K562 (cell line): ENCODE results near the gene DUXB. TPM values are rescaled to one million over a fixed set of nuclear protein-coding genes. Genes with fewer than 3 reads are reported as not detected.

Experiments used
- ARID3B ChIP-seq: fragments of 250-450 bp; sonication (Bioruptor Pico); IDR thresholded peaks from 2 replicates; pipeline ENCODE4 v1.4.0; 2020; ENCODE audit warnings: borderline replicate concordance
- ATF6 ChIP-seq: sonication (generic); formaldehyde crosslinking; IDR thresholded peaks from 2 replicates; pipeline ENCODE4 v1.4.0; 2020; ENCODE audit warnings: mild to moderate bottlenecking, missing genetic modification reagents
- DEAF1 ChIP-seq: fragments of 450-650 bp; formaldehyde crosslinking; IDR thresholded peaks from 2 replicates; pipeline ENCODE4 v1.4.0; 2020; ENCODE audit warnings: mild to moderate bottlenecking, moderate library complexity
- HDAC8 ChIP-seq: fragments of 450-650 bp; IDR thresholded peaks from 2 replicates; pipeline ENCODE4 v1.6.1; 2016; ENCODE audit warnings: mild to moderate bottlenecking, missing genetic modification characterization, moderate library complexity, missing compliant biosample characterization
- HMGXB4 ChIP-seq: sonication (generic); formaldehyde crosslinking; IDR thresholded peaks from 2 replicates; pipeline ENCODE4 v1.8.1; 2023; ENCODE audit warnings: mild to moderate bottlenecking, missing genetic modification reagents
- HSF4 ChIP-seq: fragments of 250-450 bp; sonication (Bioruptor Pico); IDR thresholded peaks from 2 replicates; pipeline ENCODE4 v2.1.2; 2022; ENCODE audit warnings: mild to moderate bottlenecking, moderate library complexity, borderline replicate concordance
- KDM4B ChIP-seq, 2 experiments: fragments of 450-650 bp in 1 of 2; sonication (generic) in 1 of 2; IDR thresholded peaks; 2 replicates each; pipeline ENCODE4 v1.6.1; 2016 to 2017; ENCODE audit warnings: borderline replicate concordance in 2 of 2, antibody characterized with exemption in 1 of 2, low read depth in 1 of 2, mild to moderate bottlenecking in 1 of 2
- NFE2L1 ChIP-seq: fragments of 450-650 bp; IDR thresholded peaks from 2 replicates; pipeline ENCODE4 v1.6.1; 2016; ENCODE audit warnings: missing genetic modification characterization, low read depth, mild to moderate bottlenecking, missing compliant biosample characterization, moderate library complexity, borderline replicate concordance
- NRF1 ChIP-seq, 2 experiments: fragments of 450-650 bp; IDR thresholded peaks in 1 of 2; conservative IDR thresholded peaks in 1 of 2; 2 replicates each; pipeline ENCODE4 v1.6.1; 2014; ENCODE audit warnings: mild to moderate bottlenecking in 2 of 2
- PATZ1 ChIP-seq: fragments of 250-450 bp; sonication (Bioruptor Pico); IDR thresholded peaks from 2 replicates; pipeline ENCODE4 v1.5.0; 2020; ENCODE audit warnings: mild to moderate bottlenecking, borderline replicate concordance
- RBM14 ChIP-seq: fragments of 200-400 bp; formaldehyde crosslinking; IDR thresholded peaks from 2 replicates; pipeline ENCODE4 v1.6.1; 2018; ENCODE audit warnings: low read depth, mild to moderate bottlenecking, low read length, moderate library complexity, borderline replicate concordance; ENCODE audit not compliant: insufficient read depth
- STAG1 ChIP-seq: sonication (generic); formaldehyde crosslinking; IDR thresholded peaks from 2 replicates; pipeline ENCODE4 v1.5.0; 2020; ENCODE audit warnings: missing genetic modification reagents, borderline replicate concordance
- ZNF134 ChIP-seq: fragments of 250-450 bp; sonication (Bioruptor Pico); conservative IDR thresholded peaks from 2 replicates; pipeline ENCODE4 v1.4.0; 2020
- ZNF282 ChIP-seq: sonication (generic); formaldehyde crosslinking; IDR thresholded peaks from 2 replicates; pipeline ENCODE4 v1.8.1; 2023; ENCODE audit warnings: missing genetic modification reagents
- ZNF655 ChIP-seq: fragments of 250-450 bp; sonication (Bioruptor Pico); IDR thresholded peaks from 2 replicates; pipeline ENCODE4 v1.5.0; 2021
- polyA plus RNA-seq, 8 experiments: library from polyadenylated mRNA; depleted of rRNA in 4 of 8; stranded (reverse) in 5 of 8; unstranded in 3 of 8; fragments of >200 nt; fragmentation: Nextera tagmentation in 2 of 8; fragmentation: Illumina TruSeq in 1 of 8; extraction: Ambion mirVana in 2 of 8; extraction: Trizol in 1 of 8; gene quantifications; 2 replicates each; pipeline versions ENCODE4 v1.2.1 to v1.2.3, GENCODE V29; 2011 to 2014; ENCODE audit warnings: inconsistent platforms in 1 of 8, missing spikeins in 1 of 8
- total RNA-seq, 7 experiments: library from RNA; depleted of rRNA in 6 of 7; stranded (reverse); fragments of >200 nt in 6 of 7; fragmentation: Illumina TruSeq in 2 of 7; extraction: Trizol in 2 of 7; gene quantifications; 2 replicates each; pipeline versions ENCODE4 v1.2.1 to v1.2.3, GENCODE V29; 2011 to 2021; ENCODE audit warnings: low replicate concordance in 1 of 7

The DUXB gene
- total and polyA plus RNA-seq, 9 of the 15 experiments (the other 6 are each of a cell fraction or from before 2014, with no cell fraction given) = not detected

- TF ChIP-seq PATZ1 (CRISPR knock-in tag) (no peak), HDAC8 (no peak), ZNF134 (no peak), ZNF282 (no peak), HSF4 (CRISPR knock-in tag) (no peak), DEAF1 (CRISPR knock-in tag) (no peak), NFE2L1 (tag) (no peak), ATF6 (CRISPR knock-in tag) (no peak), ZNF655 (CRISPR knock-in tag) (no peak), KDM4B (IDR thresholded peaks at IDR 0.05; ENCODE audit: borderline replicate concordance in 2 of 2, low read depth in 1 of 2) (no peak), ARID3B (no peak), NRF1 (conservative IDR thresholded peaks at IDR 0.05 in 1 of 2, IDR thresholded peaks at IDR 0.05 in 1 of 2) (no peak), STAG1 (CRISPR knock-in tag) (no peak), RBM14 (no peak), HMGXB4 (no peak)
Observed at GRCh38 chr16:75702242-75702641, 981 bp upstream of the DUXB start (continued).
